ENCODE data around the gene ZNF763.
A peak's percentile ranks its signal among the peaks of the same experiment; 100 is the strongest.
"Not testable (repeated sequence)": the region's sequence is repeated elsewhere in the genome, so short reads cannot be mapped to it uniquely, and the experiment has no call there.

Gene ZNF763
- 0.25 to 4.2 (median 3.9) reads per million in 3 experiments for total RNA-seq

- DNase-seq = peak; percentile 83
Observed at GRCh38 chr19:11964858-11965645, at the start of gene ZNF763. Gene ZNF763, plus strand, starts transcription at chr19:11965040. Its CDS starts 169 bp downstream, at chr19:11965209.

GRCh38 chr19:11921852-11922495 is 42.9 kb upstream of the ZNF763 start:
- no peak for DNase-seq

GRCh38 chr19:11924886-11925650 is 39.8 kb upstream of the ZNF763 start, which contains the start of gene ZNF700:
Gene ZNF700, plus strand, starts transcription at chr19:11925107. Its CDS starts 104 bp downstream, at chr19:11925211.
- peak; percentile 86 for DNase-seq

- not testable (repeated sequence) for DNase-seq
Observed at GRCh38 chr19:11925651-11926187, 39.1 kb upstream of the ZNF763 start.

GRCh38 chr19:11927227-11927626 is 37.6 kb upstream of the ZNF763 start:
- DNase-seq = no peak

- no peak for DNase-seq
Observed at GRCh38 chr19:11931051-11931450, 33.8 kb upstream of the ZNF763 start.

GRCh38 chr19:11931513-11931912 is 33.3 kb upstream of the ZNF763 start:
- DNase-seq = no peak

GRCh38 chr19:11935829-11936228 is 29.0 kb upstream of the ZNF763 start:
- not testable (repeated sequence) for DNase-seq

- DNase-seq = not testable (repeated sequence)
Observed at GRCh38 chr19:11938383-11938782, 26.5 kb upstream of the ZNF763 start.

GRCh38 chr19:11941361-11941887 is 23.4 kb upstream of the ZNF763 start:
- DNase-seq = not testable (repeated sequence)

- DNase-seq = no peak
Observed at GRCh38 chr19:11942008-11942842, 22.6 kb upstream of the ZNF763 start.

- no peak for DNase-seq
Observed at GRCh38 chr19:11942843-11943108, 22.1 kb upstream of the ZNF763 start.

GRCh38 chr19:11944656-11945055 is 20.2 kb upstream of the ZNF763 start:
- DNase-seq = no peak

GRCh38 chr19:11948646-11949045 is 16.2 kb upstream of the ZNF763 start:
- DNase-seq = no peak

- DNase-seq = no peak
Observed at GRCh38 chr19:11949201-11949600, 15.6 kb upstream of the ZNF763 start.

- DNase-seq = not testable (repeated sequence)
Observed at GRCh38 chr19:11949614-11950080, 15.2 kb upstream of the ZNF763 start.

GRCh38 chr19:11950312-11950711 is 14.5 kb upstream of the ZNF763 start:
- DNase-seq = no peak

GRCh38 chr19:11963566-11964355 is 1.1 kb upstream of the ZNF763 start:
- DNase-seq = peak; percentile 62

- DNase-seq = no peak
Observed at GRCh38 chr19:11964496-11964857, 363 bp upstream of the ZNF763 start.

GRCh38 chr19:11970174-11970573 is 5.3 kb downstream of the ZNF763 start:
- DNase-seq = no peak

- DNase-seq = no peak
Observed at GRCh38 chr19:11971041-11971440, 6.2 kb downstream of the ZNF763 start.

Data from central memory CD4-positive, alpha-beta T cell (primary cell).